ENCODE results near the gene BABAM2.

The BABAM2 gene

GRCh38 chr2:28158791-28159190 is 268.3 kb downstream of the BABAM2 start:
- TF ChIP-seq CTCF (IDR thresholded peaks at IDR 0.05), result no peak
- no peaks in the 10 kb centered on the region for H3K79me2 ChIP-seq
- H3K9me3 ChIP-seq (ENCODE audit: control insufficient read depth, low read length), result no peaks in the 10 kb centered on the region
- H3K36me3 ChIP-seq (ENCODE audit: control insufficient read depth, insufficient read depth, low read length), result no peaks in the 10 kb centered on the region
- peaks cover 8% of the 10 kb centered on the region for H3K4me1 ChIP-seq
- no peaks in the 10 kb centered on the region for H3K27me3 ChIP-seq (ENCODE audit: control insufficient read depth, insufficient read depth, low read length)
- H2AFZ ChIP-seq, result no peak overlapping the region
- H3K9ac ChIP-seq, result no peak overlapping the region
- H3K4me3 ChIP-seq (ENCODE audit: low read depth, low read length), result no peak overlapping the region
- H3K4me2 ChIP-seq (ENCODE audit: low read length), result no peak overlapping the region
- no peak overlapping the region for H3K27ac ChIP-seq

GRCh38 chr2:28160986-28161425 is 270.5 kb downstream of the BABAM2 start:
- no peaks in the 10 kb centered on the region for H3K27me3 ChIP-seq (ENCODE audit: control insufficient read depth, insufficient read depth, low read length)
- no peaks in the 10 kb centered on the region for H3K9me3 ChIP-seq (ENCODE audit: control insufficient read depth, low read length)
- H3K79me2 ChIP-seq, result no peaks in the 10 kb centered on the region
- H3K4me3 ChIP-seq (ENCODE audit: low read depth, low read length), result no peak overlapping the region
- no peak overlapping the region for H3K9ac ChIP-seq
- H3K36me3 ChIP-seq (ENCODE audit: control insufficient read depth, insufficient read depth, low read length), result no peaks in the 10 kb centered on the region
- no peak overlapping the region for H2AFZ ChIP-seq
- TF ChIP-seq CTCF (IDR thresholded peaks at IDR 0.05), result no peak
- no peak overlapping the region for H3K4me2 ChIP-seq (ENCODE audit: low read length)
- no peak overlapping the region for H3K27ac ChIP-seq
- H3K4me1 ChIP-seq, result peaks cover 9% of the 10 kb centered on the region

GRCh38 chr2:28161466-28161865 is 270.9 kb downstream of the BABAM2 start:
- no peak for TF ChIP-seq CTCF (IDR thresholded peaks at IDR 0.05)
- H3K9ac ChIP-seq, result no peak overlapping the region
- H3K4me2 ChIP-seq (ENCODE audit: low read length), result no peak overlapping the region
- no peaks in the 10 kb centered on the region for H3K9me3 ChIP-seq (ENCODE audit: control insufficient read depth, low read length)
- H3K79me2 ChIP-seq, result no peaks in the 10 kb centered on the region
- no peak overlapping the region for H3K4me3 ChIP-seq (ENCODE audit: low read depth, low read length)
- H2AFZ ChIP-seq, result no peak overlapping the region
- peaks cover 9% of the 10 kb centered on the region for H3K4me1 ChIP-seq
- H3K36me3 ChIP-seq (ENCODE audit: control insufficient read depth, insufficient read depth, low read length), result no peaks in the 10 kb centered on the region
- H3K27ac ChIP-seq, result no peak overlapping the region
- H3K27me3 ChIP-seq (ENCODE audit: control insufficient read depth, insufficient read depth, low read length), result no peaks in the 10 kb centered on the region

GRCh38 chr2:28162564-28162963 is 272.0 kb downstream of the BABAM2 start:
- Histone ChIP-seq H3K79me2 (no peaks in the 10 kb centered on the region), H3K27ac (no peak overlapping the region), H3K36me3 (ENCODE audit: control insufficient read depth, insufficient read depth, low read length) (no peaks in the 10 kb centered on the region)

More at GRCh38 chr2:28162564-28162963, 272.0 kb downstream of the BABAM2 start:
- Histone ChIP-seq H3K9ac (no peak overlapping the region), H3K27me3 (ENCODE audit: control insufficient read depth, insufficient read depth, low read length) (no peaks in the 10 kb centered on the region), H3K9me3 (ENCODE audit: control insufficient read depth, low read length) (no peaks in the 10 kb centered on the region), H3K4me1 (peaks cover 9% of the 10 kb centered on the region), H3K4me2 (ENCODE audit: low read length) (no peak overlapping the region), H3K4me3 (ENCODE audit: low read depth, low read length) (no peak overlapping the region), H2AFZ (no peak overlapping the region)
- TF ChIP-seq CTCF (IDR thresholded peaks at IDR 0.05), result no peak

All from parathyroid adenoma (tissue), 2 donors.